Suprapubic skin (tissue), 4 donors: Measurements from ENCODE around the gene ARHGAP23.

Experiments
- EP300 ChIP-seq: sonication (generic); formaldehyde crosslinking; IDR thresholded peaks from one replicate; pipeline ENCODE4 v1.6.1; 2017; ENCODE audit warnings: antibody characterized with exemption
- POLR2A ChIP-seq, 2 donors: fragments of 450-650 bp; IDR thresholded peaks; one replicate each; pipeline ENCODE4 v1.6.1; 2017; ENCODE audit warnings: antibody characterized with exemption in 2 of 2, mild to moderate bottlenecking in 2 of 2, moderate library complexity in 2 of 2
- POLR2AphosphoS5 ChIP-seq, 3 donors: sonication (generic); formaldehyde crosslinking; IDR thresholded peaks; one replicate each; pipeline ENCODE4 v1.6.1; 2017; ENCODE audit warnings: antibody characterized with exemption in 3 of 3
- TF ChIP-seq, protein P1 (sequence below), 2 donors: fragments of 200-600 bp in 1 of 2; fragments of 450-650 bp in 1 of 2; sonication (generic) in 1 of 2; IDR thresholded peaks; one replicate each; pipeline ENCODE4 v1.5.1; 2016 to 2019; ENCODE audit warnings: antibody characterized with exemption in 2 of 2, mild to moderate bottlenecking in 1 of 2, moderate library complexity in 1 of 2

DNA sequence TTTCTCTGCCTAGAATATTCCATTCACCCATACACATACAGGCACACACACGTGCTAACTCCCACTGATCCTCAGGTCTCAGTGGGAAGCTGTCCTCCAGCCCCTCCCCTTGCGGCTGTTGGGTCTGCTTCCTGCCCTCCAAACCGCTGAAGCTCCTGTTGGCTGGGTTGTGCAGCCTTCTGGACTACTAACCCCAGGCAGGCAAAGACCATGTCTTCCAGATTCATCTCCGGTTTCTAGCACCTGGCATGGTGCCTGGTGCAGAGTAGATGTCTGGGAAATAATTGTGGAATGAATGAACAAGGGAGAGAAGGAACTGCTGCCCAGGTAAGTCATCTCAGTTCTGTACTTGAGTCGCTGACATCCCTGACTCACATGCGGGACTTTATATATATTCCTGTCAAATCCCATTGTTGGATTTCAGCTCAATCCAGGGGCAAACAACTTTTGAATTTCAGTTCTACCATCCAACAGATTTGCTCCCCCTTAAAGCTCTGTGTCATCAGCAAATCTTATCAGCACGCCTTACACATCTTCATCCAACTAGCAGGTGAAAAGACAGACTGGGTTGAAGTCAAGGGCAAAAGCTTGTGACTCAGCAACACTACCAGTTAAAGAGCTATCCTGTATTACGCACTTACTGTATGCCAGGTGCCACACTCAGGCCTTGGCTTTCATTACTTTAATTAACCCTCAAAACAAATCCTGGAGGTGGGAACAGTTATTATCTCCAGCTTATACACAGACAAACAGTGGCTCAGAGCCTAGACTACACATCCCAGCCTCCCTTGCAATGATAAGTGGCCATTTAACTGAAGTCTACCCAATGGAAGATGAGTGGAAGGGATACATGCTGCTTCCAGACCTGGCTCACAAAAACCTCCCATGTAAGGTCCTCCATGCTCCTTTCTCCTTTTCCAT, 126.4 kb downstream of the ARHGAP23 start:
- TF ChIP-seq POLR2AphosphoS5 (IDR thresholded peaks at IDR 0.05) (no peak), POLR2A (IDR thresholded peaks at IDR 0.05) (no peak), EP300 (no peak)
- TF ChIP-seq, protein P1, sequence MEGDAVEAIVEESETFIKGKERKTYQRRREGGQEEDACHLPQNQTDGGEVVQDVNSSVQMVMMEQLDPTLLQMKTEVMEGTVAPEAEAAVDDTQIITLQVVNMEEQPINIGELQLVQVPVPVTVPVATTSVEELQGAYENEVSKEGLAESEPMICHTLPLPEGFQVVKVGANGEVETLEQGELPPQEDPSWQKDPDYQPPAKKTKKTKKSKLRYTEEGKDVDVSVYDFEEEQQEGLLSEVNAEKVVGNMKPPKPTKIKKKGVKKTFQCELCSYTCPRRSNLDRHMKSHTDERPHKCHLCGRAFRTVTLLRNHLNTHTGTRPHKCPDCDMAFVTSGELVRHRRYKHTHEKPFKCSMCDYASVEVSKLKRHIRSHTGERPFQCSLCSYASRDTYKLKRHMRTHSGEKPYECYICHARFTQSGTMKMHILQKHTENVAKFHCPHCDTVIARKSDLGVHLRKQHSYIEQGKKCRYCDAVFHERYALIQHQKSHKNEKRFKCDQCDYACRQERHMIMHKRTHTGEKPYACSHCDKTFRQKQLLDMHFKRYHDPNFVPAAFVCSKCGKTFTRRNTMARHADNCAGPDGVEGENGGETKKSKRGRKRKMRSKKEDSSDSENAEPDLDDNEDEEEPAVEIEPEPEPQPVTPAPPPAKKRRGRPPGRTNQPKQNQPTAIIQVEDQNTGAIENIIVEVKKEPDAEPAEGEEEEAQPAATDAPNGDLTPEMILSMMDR (IDR thresholded peaks at IDR 0.05) = no peak
